HG03039 (cell line): ENCODE data around the gene COL8A2.

Source experiments
- ATAC-seq: cut with Tn5 transposase; IDR thresholded peaks from one replicate; pipeline ENCODE4 v1.9.1; 2021; ENCODE audit warnings: mild to moderate bottlenecking, moderate library complexity; ENCODE audit not compliant: unreplicated experiment

The COL8A2 gene

DNA sequence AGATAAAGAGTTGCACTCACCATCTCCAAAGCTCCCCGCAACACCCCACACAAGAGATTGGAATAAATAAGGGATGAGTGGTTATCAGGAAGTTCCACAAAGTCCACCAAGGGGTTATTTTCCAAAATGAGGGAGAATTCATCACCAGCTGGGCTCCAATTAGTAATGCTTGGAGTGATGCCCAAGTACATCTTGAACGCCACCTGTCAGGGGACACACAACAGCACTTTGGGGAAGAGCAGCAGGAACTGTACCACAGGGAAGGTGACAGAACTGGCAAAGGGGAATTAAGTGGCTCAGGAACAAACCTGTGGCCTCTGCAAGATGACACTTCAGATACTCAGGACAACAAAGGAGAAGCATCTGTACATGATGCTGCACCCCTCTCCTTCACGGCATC is 12.8 kb upstream of the COL8A2 start:
- no peak for ATAC-seq

DNA sequence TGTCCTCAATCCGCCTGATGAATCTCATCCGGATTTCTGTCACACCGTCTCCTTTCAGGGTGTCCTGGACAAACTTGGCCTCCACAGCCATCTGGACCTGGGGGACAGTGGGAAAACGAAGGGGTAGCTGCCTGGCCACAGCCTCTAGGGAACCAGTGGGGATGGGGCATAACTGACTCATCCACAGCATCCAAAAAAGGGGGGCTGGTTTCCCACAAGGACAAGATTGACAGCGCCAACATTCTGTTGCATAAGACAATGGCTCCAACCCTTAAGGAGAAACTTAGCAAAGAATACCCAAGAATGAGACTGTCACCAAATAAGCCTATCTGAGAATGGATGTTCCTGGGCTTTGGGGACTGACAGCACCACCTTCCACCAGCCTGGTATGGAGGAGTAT is 12.2 kb upstream of the COL8A2 start:
- ATAC-seq, result no peak

DNA sequence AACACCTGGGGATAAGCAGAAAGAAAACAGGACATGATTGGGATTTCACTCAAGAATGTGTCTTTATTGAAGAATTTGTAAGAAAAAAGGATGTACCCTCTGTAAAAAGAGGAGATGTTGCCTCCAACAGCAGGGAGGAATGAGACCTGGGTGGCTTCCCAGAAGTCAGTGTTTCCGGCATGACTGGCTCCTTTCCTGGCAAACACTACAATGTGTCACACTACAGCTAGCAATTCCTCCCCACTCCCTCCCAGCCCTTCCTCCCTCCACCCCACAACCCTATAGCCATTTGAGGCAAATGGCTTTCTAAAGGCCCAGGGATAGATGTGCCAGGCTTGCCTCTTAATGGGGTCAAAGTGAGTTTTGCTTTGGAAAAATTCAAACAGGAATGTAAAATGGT is 11.5 kb upstream of the COL8A2 start:
- ATAC-seq, result no peak

DNA sequence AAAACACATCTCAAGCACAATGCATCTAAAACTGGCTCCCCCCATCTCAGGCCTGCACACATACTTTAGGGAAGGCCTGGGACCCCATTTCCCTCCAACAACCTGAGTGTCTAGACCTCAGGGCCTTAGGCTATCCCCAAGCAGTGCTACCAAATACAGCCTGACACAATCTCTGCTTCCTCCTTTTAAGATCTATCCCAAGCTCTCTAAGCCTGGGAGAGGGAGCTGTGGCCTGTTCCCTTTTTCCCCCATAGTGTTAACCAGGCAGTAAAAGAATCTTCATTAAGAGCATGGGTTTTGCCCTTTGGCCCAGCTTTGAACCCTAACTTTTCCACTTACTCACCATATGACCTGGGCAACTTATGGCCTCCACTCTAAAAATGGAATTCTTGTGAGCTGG is 10.8 kb upstream of the COL8A2 start:
- ATAC-seq, result no peak

DNA sequence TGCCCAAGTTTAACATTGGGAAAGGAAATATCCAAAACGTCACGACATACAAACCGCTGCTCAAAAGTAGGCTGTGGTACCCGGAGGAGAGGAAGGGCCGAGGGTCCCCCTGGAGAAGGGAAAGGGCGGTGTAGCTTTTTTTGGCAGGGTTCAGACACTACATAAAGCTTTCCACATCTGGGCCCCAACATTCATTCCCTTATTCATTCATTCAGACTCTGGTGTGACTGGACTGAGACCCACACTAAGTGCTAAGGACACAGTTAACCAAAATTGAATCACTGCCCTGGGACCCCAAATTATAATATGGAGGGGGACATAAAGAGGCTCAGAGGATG is 10.3 kb upstream of the COL8A2 start:
- no peak for ATAC-seq

DNA sequence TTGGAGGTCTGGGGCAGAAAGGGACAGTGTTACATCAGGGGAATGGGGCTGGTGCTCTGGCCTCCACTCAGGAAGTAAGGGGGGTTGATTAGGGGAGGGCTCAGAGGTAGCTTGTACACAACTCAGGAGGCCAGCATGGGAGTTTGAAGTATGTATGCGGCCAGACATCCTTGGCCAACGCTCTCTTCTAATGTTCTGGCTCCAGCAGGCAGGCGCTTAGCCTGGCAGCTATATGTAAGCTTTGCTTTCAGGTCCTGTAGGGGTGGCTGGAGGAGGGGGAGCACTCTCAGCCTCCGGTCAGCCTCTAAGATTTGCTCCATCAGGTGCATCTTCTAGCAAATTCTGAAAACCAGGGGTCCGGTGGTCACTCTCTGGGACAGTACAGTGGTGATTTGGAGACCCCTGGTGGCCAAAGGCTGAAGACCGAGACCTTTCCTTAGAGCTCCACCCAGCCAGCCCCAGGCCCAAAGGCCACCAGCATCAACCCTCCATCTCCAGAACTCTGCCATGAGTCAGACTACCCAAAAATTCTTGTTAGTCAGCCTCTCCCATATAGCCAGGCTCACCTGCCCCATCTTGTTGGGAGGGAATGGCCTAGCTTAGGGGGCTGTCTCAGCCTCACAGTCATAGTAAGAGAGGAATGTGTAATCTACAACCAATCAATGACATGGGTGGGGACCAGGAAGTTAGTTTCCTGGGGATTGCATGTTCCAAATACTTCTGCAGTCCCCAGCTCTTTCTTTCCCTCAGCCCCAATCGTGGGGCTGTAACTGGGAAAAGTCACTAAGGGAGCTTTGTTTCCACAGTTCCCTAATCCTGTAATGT is 9.7 kb upstream of the COL8A2 start:
- ATAC-seq, result no peak

DNA sequence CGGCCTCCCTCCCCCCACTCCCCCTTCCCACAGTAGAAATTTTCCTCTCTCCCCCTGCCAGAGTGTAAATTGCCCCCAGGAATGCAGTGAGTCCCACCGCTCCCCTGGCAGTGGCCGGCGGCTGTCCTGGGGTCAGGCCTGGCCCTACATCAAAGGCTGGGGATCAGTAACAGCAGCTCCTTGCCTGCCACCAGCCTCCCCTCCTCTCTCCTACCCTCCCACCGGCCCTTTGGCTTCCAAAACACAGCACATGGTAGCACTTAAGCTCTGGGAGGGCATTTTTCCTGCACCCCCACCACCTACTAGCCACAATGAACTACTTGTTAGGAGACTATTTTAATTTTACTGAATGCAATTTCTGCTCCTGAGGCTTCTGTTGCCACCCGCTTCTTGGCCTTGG is 9.0 kb upstream of the COL8A2 start:
- ATAC-seq, result no peak

DNA sequence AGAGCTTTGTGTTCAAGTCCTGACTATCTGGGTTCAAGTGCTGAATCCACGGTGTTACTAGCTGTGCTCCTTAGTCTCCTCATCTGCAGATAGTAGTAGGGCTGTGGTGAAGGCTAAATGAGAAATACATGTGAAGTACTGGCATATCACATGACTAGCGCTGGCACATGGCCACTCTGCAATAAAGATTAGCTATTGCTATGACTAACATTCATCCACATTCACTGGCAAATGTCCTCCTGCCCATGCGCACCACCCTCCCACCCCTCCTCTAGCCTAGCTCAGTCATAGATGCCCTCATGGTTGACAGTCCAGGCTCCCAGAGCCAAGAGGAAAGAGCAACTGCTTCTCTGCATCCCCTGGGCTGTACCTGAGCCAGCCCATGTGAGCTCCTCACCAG is 8.5 kb upstream of the COL8A2 start:
- no peak for ATAC-seq

DNA sequence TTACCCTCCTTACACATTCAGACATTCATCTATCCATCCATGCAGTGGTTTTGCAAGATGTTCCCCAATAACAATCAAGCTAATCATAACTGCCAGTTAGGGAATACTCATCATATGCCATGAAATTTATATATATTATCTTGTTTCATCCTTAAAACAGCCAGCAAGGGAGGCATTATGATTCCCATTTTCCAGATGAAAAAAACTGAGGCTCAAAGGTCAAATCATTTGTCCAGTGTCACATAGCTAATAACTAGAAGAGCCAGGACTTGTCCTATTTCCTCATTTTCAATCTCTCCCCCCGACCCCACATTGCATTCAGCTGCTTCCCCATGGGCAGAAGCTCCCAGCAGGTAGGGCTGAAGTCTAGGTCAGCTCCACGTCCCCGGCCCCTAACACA is 7.0 kb upstream of the COL8A2 start:
- ATAC-seq, result no peak

DNA sequence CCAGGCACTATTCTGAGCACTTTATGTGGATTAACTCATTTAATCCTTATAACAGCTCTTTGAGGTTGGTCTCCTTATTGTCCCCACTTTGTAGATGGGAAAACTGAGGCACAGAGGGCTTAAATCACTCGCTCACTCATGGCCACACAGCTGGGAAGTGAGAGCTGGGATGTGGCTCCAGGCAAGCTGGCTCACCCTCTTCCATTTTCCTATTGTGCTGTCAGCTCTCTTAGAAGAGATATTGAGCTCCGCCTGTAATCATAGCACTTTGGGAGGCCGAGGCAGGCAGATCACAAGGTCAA is 3.8 kb upstream of the COL8A2 start:
- no peak for ATAC-seq

DNA sequence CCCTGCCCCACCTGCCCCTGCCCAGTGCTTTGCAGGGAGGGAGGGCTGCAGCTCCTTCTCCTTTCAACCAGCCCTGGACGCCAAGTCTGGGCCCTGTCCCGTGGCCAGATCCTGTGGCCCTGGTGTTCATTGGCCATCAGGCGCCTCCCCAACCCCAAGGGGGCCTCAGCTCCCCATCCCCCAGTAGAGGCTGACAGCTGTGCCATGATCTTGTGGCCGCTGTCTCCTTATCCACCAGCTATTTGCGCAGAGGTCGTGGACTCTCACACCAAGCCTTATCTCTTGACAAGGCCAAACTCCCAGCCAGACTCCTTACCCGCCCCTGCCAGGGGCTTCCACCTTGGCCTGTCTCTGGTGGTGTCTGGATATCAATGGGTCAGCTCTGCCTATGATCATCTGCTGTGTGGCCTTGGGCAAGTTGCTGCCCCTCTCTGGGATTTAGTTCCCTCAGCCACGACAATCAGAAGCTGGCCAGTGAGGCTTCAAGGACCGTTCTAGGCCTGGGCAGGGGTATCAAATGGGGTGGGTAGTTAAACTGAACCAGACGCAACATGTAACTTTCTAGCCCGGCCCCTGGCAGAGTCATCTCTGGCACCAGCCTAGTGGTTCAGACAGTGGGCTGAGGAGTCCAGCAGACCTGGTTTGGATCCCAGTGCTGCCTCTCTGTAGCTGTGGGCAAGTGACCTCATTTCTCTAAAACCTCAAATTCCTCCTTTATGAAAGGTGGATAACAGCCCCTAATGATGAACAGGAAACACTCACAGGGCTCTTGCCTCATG is 3.3 kb upstream of the COL8A2 start:
- ATAC-seq, result no peak

DNA sequence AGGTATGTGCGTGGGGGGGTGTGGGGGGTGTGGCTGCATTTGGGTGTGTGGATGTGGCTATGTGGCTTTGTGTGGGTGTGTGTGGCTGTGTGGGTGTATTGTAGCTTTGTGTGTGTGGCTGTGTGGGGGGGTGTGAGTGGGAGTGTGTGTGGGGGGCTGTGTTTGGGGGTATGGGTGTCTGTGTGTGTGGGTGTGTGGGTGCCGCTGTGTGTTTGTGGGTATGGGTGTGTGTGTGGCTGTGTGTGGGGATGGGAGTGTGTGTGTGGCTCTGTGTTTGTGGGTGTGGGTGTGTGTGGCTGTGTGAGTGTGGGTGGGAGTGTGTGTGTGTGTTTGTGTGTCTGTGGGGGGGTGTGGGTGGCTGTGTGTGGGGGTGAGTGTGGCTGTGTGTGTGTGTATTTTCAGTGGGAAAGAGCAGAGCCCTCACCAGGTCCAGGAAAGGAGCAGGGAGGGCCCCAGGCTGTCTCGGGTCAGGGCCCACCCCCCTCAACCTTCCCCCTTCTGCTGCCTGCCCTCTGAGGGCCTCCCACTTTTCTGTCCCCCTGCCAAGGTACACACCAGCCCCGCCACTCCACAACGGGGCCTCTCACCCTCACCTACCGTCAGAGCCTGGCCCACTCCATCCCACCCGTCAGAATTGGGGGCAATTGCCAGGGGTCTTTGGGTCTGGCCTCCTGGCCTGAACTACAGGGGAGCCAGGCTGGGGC is 1.9 kb upstream of the COL8A2 start:
- no peak for ATAC-seq

DNA sequence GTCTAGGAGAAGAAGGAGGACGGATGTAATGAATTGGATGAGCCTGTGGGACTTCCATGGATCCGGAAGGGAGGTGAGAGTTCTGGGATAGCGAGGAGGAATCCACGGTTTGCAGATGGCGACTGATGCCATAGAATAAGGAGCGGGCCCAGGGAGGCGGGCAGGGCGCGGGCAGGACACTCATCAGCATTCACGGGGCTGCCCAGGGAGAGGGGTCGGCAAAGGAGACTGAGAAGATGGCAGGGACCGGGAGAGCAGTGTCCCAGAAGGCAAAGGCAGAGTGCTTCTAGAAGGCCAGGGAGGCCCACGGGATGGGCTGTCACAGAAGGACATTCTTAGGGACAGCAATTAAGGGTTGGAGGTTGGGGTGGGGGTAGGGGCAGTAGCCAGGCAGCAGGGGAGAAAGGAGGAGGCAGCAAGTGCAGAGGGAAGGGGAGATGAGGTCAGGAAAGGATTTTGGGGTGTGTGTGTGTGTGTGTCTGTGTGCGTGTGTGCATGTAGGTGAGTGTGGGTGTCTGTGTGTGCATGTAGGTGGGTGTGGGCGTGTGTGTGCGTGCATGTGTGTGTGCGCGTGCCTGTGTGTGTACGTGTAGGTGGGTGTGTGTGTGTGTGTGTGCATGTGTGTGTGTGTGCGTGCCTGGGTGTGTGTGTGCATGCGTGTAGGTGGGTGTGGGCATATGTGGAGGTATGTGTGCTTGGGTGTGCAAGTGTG is 1.1 kb upstream of the COL8A2 start:
- no peak for ATAC-seq

DNA sequence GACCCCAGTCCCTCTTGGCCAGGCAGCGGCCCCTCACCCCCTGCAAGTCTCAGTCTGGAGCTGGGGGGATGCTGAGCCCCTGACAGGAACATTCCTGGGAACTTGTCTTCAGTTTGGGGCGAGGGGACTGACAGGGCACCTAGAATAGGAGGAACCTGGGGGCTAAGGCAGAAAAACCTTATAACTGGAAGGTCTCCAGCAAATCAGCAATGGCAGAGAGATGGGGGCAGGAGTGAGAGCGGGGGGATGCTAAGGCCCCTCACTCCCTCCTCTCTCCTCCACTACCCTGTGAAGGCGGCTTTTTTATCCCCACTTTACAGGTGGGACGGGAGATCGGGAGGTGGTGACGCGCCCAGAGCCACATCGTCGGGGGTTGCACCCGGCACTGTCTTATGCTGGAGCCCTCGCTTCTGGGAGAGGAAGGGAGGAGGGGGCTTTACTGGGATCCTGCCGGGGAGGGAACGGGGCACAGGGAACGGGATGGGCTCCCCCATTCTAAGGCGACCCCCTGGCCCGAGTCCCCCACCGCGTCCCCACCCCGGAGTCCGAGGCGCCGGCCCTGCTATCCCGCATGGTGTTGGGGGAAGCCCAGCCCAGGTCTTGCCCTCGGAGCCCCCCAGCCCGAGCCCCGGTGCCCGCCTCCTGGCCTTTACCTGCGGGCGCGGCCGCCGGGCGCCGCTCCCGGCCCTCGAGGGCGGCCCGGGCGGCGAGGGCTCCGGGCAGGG is 456 bp downstream of the COL8A2 start:
- no peak for ATAC-seq

DNA sequence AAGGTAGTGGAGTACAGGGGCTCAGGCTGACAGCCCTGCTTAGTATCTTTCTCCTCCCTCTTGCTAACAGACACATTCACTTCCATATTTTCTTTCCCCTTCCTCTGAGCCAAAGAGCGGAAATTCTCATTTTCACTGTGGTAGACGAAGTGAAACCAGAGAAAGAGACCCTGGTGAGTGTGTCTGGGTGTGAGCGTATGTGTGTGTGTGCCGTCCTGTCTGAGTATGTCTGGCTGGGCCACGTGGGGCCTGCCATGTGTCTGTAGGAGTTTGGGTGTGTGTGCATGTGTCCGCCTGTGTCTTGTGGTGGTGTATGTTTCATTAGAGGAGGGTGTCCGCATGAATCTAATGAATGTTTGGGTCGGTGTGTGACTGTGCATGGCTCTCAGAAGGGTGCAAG is 1.7 kb downstream of the COL8A2 start:
- ATAC-seq, result no peak

DNA sequence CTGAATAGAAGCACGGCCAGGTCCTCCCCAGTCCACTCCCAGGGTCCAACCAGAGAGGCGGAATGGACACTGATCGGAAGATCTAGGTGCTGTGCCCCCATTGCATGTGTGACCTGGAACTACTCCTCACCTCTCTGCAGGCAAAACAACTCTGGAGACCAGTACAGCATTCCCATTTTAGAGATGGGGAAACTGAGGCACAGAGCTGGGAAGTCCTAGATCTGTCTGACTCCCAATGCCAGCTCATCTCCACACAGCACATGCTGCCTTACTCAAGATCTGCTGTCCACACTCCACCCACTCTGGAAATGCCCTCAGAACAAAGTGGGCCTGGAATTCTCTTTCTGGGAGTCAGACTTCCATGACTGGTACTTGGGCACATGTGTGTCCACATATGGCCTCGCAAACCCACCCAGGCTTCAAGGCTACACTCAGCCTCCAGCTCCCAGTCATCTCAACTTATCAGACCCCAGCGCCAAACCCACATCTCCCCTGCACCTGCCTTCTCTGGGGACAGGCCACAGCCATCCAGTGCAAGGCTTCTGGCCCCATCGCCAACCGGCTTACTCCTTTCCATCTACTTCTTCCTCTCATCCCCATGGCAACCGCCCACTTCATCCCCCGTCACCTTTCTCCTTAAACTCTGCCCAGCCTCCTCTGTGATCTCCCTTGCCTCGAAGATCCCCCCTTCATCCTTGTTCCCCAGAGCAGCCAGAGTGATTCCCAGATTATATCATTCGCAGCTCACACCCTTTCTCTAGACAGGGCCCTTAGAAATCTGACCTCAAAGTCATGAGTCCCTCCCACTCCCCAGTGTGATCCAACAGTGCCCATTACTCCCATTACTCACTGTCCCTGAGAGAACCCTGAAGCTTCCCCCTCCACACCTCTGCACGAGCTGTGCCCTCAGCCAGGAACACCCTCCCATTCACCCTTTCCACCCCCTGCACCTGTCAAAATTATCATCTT is 2.7 kb downstream of the COL8A2 start:
- no peak for ATAC-seq

DNA sequence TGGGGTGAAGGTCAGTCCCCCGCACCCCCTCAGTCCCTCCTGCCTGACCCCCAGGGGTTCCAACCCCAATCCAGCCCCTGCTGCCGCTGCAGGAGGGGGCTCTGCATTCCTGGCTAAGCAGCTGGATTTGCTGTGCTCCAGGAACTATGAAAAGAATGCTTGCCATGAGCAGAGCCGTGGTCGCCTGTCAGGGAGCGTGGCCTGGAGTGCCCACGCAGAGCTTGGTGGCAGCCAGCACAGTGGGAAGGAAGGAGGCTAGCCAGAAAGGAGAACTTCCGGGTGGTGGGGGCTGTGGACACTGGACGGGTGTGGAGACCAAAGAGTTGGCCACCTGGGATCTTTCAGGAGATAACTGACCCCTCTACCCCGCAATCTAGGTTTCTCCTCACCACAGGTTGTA is 5.6 kb downstream of the COL8A2 start:
- ATAC-seq, result no peak

DNA sequence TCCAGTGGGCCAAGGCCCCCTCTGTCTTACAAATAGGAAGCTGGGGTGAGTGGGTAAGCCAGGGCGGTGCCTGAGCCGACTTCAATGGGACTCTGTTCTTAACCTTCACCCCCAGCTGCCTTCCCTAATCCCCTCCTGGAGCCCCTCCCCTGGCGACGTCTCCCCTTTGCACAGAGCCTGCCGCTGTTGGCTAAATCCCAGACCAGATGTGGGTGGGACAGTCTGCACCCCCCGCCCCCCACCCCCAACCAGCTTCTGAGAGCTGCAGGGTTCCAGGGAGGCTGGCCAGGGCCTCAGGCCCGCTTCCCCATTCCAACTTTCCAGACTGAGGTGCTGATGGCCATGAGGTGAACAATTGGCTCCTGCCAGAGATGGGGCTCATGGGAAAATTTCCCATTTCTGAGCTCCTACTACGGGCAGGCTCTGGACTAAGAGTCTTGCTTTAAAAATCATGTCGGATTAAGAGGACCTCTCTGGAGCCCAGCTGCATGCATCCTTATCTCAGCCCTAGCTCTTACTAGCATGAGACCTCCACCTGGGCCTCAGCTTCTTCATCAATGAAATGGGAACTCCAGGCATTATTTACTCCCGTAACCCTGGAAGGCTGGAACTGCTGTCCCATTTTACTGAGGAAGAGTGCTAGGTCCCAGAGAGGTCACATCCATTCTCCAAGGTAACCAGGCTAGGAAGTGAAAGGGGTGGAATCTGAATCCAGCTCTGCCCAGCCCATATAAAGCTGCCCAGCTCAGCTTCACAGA is 6.4 kb downstream of the COL8A2 start:
- ATAC-seq, result no peak

DNA sequence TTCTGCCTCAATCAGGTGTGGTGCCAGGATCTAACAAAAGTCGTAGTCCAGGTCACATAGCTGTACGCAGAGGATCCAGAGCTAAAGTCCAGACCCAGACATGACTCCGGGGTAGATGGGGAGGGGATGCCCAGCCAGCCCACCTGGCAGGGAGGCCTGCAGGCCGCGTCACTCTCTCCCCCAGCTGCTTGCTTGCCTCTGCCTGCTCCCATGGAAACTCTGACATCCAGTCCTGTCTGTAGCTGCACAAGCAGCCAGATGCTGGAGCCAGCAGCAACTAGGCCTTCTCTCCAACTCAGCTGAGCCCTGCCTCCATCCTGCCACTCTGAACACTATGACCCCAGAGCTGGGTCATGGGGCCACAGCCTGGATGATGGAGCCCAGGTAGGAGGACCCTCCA is 8.1 kb downstream of the COL8A2 start:
- no peak for ATAC-seq
